ENCODE measurements around the gene WDR54. TPM values are rescaled to one million over a fixed set of nuclear protein-coding genes. Genes with fewer than 3 reads are reported as not detected.

Gene WDR54
- total RNA-seq, 1 donor from 2014 or later, result 25.0 TPM

DNA sequence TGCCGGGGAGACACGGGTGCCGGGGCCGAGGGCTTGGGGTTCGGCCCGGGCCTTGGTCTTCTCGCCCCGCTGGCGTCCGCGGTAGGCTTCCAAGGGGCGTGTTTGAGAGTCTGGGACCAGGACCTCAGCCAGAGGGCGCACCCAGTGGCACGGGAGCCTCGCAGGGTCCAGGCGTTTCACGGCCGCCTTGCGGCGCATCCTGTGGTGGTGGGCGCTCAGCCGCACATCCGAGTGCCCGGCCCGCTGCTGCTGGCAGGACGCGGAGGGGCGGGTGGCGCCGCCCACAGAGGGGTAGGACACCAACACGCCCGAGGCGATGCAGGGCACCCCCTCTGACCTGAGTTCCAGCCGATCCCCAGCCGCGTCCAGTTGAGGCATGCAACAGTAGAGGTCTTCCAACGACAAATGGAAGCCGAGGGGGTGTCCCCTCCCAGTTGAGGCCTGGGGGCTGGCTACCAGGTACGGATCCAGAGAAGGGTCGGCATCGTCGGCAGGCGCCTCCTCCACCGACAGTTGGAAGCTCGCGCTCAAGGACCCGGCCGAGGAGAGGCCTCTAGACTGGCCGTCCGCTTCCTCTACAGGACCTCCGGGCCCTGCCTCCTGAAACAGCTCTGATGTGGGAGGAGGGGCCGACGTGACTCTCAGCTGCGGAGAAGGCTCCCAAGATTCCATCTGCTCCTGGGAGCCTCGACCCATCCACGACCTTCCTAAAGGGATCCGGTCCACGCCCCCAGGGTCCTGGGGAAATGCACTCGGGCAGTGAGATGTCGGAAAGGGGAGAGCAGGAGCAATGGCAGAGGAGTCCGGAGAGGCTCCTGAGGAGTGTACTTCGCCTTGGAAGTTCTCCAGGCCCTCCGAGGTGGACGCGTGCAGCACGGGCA is 6.4 kb upstream of the WDR54 start:
- peaks cover 4% of the 10 kb centered on the region for H3K27me3 Mint-ChIP-seq (ENCODE audit: low read depth)
- no peak overlapping the region for H3K4me3 Mint-ChIP-seq
- no peak for DNase-seq (ENCODE audit: low spot score in 2 of 2, unreplicated experiment in 2 of 2)
- no peaks in the 10 kb centered on the region for H3K9me3 Mint-ChIP-seq
- TF ChIP-seq, protein P1, sequence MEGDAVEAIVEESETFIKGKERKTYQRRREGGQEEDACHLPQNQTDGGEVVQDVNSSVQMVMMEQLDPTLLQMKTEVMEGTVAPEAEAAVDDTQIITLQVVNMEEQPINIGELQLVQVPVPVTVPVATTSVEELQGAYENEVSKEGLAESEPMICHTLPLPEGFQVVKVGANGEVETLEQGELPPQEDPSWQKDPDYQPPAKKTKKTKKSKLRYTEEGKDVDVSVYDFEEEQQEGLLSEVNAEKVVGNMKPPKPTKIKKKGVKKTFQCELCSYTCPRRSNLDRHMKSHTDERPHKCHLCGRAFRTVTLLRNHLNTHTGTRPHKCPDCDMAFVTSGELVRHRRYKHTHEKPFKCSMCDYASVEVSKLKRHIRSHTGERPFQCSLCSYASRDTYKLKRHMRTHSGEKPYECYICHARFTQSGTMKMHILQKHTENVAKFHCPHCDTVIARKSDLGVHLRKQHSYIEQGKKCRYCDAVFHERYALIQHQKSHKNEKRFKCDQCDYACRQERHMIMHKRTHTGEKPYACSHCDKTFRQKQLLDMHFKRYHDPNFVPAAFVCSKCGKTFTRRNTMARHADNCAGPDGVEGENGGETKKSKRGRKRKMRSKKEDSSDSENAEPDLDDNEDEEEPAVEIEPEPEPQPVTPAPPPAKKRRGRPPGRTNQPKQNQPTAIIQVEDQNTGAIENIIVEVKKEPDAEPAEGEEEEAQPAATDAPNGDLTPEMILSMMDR (IDR thresholded peaks at IDR 0.05; ENCODE audit: unreplicated experiment), result no peak
- H3K27ac Mint-ChIP-seq, result no peak overlapping the region
- peaks cover 12% of the 10 kb centered on the region for H3K4me1 Mint-ChIP-seq
- H3K36me3 Mint-ChIP-seq, result no peaks in the 10 kb centered on the region

DNA sequence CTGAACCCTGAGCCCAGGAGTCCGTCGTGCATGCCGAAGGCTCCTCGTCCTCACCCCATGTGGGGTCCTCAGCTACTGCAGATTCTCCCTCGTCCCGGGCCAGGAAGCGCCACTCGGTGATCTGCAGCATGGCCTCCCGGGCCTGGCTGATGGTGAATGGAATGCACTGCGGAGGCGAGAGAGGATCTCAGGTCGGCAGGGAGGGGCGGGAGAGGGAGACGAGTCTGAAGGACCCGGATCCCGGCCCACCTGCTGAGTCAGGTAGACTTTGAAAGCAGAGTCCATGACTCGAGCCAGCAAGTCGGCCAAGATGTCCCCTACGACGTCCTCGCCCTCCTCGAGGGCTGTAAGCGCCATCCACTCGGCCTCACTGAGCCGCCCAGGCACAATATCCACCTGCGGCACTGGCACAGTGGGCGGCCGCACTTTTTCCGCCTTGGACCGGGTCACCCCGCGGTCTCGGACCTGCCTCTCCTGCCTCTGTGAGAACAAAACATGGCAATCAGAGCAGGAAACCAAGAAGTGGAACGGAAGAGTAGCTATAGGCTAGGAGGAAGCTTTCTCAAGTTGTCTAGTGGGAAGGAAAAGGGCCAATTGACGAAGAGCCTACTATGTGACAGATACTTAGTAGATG is 5.7 kb upstream of the WDR54 start:
- Mint-ChIP-seq H3K9me3 (no peaks in the 10 kb centered on the region), H3K36me3 (no peaks in the 10 kb centered on the region), H3K4me3 (no peak overlapping the region), H3K4me1 (peaks cover 12% of the 10 kb centered on the region), H3K27ac (no peak overlapping the region), H3K27me3 (ENCODE audit: low read depth) (peaks cover 4% of the 10 kb centered on the region)
- DNase-seq (ENCODE audit: low spot score in 2 of 2, unreplicated experiment in 2 of 2), result no peak
- TF ChIP-seq, protein P1 (IDR thresholded peaks at IDR 0.05; ENCODE audit: unreplicated experiment), result no peak

DNA sequence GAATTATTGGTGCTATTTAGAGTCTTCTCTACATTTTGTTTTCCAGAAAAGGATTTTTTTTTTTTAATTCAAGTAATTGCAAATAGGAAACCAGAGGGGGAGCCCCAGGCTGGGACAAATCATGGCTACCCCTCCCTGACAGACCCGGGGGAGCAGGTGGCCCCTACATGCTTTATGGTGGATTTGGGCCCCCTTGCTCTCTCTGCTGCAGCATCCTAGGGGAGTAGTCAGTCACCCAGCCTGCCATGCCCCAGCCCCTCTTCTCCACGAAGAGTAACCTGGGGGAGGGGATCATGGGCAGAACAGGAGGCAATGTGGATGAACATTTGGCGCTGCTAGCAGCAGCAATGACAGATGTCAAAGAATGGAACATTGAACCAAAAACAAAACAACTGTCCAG is 4.8 kb upstream of the WDR54 start:
- Mint-ChIP-seq H3K4me3 (no peak overlapping the region), H3K36me3 (no peaks in the 10 kb centered on the region), H3K27me3 (ENCODE audit: low read depth) (peaks cover 6% of the 10 kb centered on the region), H3K9me3 (no peaks in the 10 kb centered on the region), H3K27ac (no peak overlapping the region), H3K4me1 (peaks cover 16% of the 10 kb centered on the region)
- no peak for DNase-seq (ENCODE audit: low spot score in 2 of 2, unreplicated experiment in 2 of 2)
- TF ChIP-seq, protein P1 (IDR thresholded peaks at IDR 0.05; ENCODE audit: unreplicated experiment), result no peak

DNA sequence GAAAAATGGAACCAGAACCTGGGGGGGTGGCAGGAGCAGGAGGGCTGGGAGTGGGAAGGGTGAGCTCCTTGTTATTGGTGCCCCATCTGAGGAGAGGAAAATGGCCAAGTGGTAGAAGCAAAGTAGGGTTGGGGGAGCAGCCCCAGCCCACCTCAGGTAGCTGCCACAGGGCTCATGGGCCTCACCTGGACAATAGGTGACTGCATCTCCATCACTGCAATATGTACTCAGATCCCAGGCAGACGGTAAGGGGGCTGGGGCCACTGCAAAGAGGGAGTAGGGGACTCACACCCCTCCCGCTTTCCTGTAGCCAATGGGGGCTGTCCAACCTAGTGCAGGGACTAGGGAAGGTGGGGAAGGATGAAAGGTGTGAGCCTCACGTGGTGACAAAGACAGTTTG is 4.3 kb upstream of the WDR54 start:
- Mint-ChIP-seq H3K9me3 (no peaks in the 10 kb centered on the region), H3K36me3 (no peaks in the 10 kb centered on the region), H3K4me3 (no peak overlapping the region), H3K27me3 (ENCODE audit: low read depth) (peaks cover 6% of the 10 kb centered on the region), H3K4me1 (peaks cover 19% of the 10 kb centered on the region), H3K27ac (no peak overlapping the region)
- TF ChIP-seq, protein P1 (IDR thresholded peaks at IDR 0.05; ENCODE audit: unreplicated experiment), result no peak
- DNase-seq (ENCODE audit: low spot score in 2 of 2, unreplicated experiment in 2 of 2), result no peak

DNA sequence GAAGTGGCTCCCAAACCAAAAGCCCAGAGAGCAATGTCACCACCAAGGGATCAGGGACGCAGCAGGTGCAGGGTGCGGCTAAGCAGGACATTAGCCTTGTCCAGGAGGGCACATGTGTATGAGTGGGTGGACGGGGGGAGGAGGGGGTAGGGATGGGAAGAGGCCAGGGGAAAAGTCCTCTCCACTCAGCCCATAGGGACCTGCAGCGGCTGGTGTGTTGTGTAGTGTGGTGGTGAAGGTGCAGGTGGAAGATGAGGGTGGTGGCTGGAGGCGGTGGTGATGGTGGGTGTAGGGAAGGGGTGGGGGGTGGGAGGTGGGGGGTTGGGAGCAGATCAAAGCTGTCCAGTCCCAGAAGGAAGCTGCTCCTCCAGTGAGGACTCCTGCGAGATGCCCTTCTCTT is 3.8 kb upstream of the WDR54 start:
- no peaks in the 10 kb centered on the region for H3K36me3 Mint-ChIP-seq
- H3K27ac Mint-ChIP-seq, result no peak overlapping the region
- H3K27me3 Mint-ChIP-seq (ENCODE audit: low read depth), result peaks cover 6% of the 10 kb centered on the region
- TF ChIP-seq, protein P1 (IDR thresholded peaks at IDR 0.05; ENCODE audit: unreplicated experiment), result no peak
- H3K4me3 Mint-ChIP-seq, result no peak overlapping the region
- no peak for DNase-seq (ENCODE audit: low spot score in 2 of 2, unreplicated experiment in 2 of 2)
- no peaks in the 10 kb centered on the region for H3K9me3 Mint-ChIP-seq
- peaks cover 14% of the 10 kb centered on the region for H3K4me1 Mint-ChIP-seq

All from mesothelial cell of epicardium (in vitro differentiated cells).